ENCODE measurements around the gene IMP4. TPM values are rescaled to one million over a fixed set of nuclear protein-coding genes. Genes with fewer than 3 reads are reported as not detected.

The IMP4 gene, protein sequence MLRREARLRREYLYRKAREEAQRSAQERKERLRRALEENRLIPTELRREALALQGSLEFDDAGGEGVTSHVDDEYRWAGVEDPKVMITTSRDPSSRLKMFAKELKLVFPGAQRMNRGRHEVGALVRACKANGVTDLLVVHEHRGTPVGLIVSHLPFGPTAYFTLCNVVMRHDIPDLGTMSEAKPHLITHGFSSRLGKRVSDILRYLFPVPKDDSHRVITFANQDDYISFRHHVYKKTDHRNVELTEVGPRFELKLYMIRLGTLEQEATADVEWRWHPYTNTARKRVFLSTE
- total RNA-seq (2014; rRNA removed; shearing (Covaris generic)) = 173 and 182 TPM in 2 replicates

DNA sequence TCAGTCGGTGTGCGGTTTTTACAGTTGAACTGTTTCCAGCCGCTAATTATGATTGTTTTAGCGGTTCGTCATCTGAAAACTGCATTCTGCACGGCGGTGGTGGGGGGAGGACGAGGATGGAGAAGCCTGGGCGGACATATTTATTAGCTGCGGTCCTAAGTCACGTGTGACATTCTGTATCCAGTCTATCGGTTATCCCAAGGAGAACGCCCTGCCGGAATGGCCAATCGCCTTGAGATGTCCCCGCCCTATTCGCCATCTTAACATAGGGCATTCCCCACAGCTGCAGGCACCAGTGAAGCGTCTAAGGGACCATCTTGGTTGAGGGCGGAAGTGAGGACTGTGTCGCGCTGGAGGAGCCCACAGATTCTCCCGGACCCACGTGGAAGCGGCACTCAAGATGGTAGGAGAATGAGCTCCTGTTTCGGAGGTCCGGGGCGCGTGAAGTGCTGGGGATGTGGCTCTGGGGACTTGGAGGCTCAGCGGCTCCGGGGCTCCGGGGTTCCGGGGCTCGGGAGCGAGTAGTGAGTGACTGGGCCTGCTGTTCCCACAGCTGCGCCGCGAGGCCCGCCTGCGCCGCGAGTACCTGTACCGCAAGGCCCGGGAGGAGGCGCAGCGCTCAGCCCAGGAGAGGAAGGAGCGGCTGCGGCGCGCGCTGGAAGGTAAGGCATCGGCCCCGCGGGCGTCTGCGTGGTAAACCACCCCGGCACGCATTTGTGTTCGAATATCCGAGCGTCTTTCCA lies at the start of gene IMP4:
IMP4 (plus strand) TSS at position 365 of the 743 bp plus-strand sequence; CDS start at position 401, 36 bp downstream.

DNA sequence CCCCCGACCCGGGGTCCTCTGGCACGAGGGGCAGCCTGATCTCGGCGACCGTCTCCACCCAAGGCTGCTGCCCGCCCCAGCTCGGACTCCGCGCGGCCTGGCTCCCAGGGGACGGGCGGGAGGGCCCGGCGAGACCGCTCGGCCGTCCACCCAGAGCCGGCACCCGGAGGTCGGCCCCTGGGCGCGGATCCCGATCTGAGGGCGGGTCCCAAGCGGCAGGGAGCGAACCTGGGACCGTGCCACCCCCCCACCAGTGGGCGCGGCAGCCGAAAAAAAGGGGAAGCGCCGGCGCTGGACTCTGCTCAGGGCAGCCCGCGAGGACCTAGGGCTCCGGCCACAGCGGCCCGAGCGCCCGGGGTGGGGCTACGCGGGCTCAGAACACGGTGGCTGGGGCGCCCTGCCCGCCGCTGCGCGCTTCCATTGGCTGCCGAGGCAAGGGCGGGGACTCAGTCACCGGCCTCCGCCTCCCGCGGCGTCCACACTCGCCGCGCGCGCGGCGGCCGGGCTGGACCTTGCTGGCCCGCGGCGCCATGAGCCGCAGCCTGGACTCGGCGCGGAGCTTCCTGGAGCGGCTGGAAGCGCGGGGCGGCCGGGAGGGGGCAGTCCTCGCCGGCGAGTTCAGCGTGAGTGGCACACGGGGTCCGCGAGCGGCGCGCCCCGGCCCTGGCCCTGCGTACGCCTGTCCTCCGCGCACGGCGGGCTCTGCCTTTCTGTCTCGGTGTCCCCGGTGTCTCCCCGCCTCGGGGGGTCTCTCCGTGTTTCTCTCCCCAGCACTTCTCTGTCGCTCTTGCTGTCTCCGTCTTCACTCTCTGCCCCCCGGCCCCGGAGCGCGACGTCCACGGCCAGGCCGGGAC lies 13.1 kb downstream of the IMP4 start, which contains the start of gene PTPN18:
PTPN18 (plus strand) TSS at position 479 of the 854 bp plus-strand sequence; CDS start at position 531, 52 bp downstream.

Small RNAs within 50 kb of the gene (small RNA-seq; reads per million reads assigned to genes)
- not detected for gene AC132479.1

Other genes starting within 250 kb of the IMP4 start
- gene POTEF, start 213.7 kb upstream of the IMP4 start, total RNA-seq (2014; rRNA removed; shearing (Covaris generic)) = 15.5 and 16.4 TPM in 2 replicates
- gene CCDC74B, start 197.8 kb upstream of the IMP4 start, total RNA-seq (2014; rRNA removed; shearing (Covaris generic)) = 16.5 and 21.1 TPM in 2 replicates
- 23.0 and 24.3 TPM in 2 replicates for gene SMPD4, start 161.3 kb upstream of the IMP4 start, total RNA-seq (2014; rRNA removed; shearing (Covaris generic))
- gene MZT2B, start 160.6 kb upstream of the IMP4 start, total RNA-seq (2014; rRNA removed; shearing (Covaris generic)) = 185 and 203 TPM in 2 replicates
- not detected in 2 replicates for gene TUBA3E, start 144.5 kb upstream of the IMP4 start, total RNA-seq (2014; rRNA removed; shearing (Covaris generic))
- 13.9 and 16.3 TPM in 2 replicates for gene PTPN18, start 13.2 kb downstream of the IMP4 start, total RNA-seq (2014; rRNA removed; shearing (Covaris generic))
- 2.8 and 3.1 TPM in 2 replicates for gene POTEI, start 166.4 kb downstream of the IMP4 start, total RNA-seq (2014; rRNA removed; shearing (Covaris generic))
- not detected in 2 replicates for gene CFC1B, start 178.3 kb downstream of the IMP4 start, total RNA-seq (2014; rRNA removed; shearing (Covaris generic))

Measured in A375 (cell line).